HEK293T (cell line): ENCODE results near the gene KIF5A.

Source experiments
- ARNT ChIP-seq: fragments of 450-650 bp; IDR thresholded peaks from 2 replicates; pipeline ENCODE4 v1.6.1; 2017; ENCODE audit warnings: mild to moderate bottlenecking
- BHLHE40 ChIP-seq: fragments of 450-650 bp; IDR thresholded peaks from 2 replicates; pipeline ENCODE4 v1.6.1; 2016; ENCODE audit warnings: mild to moderate bottlenecking, moderate library complexity, borderline replicate concordance
- CTBP1 ChIP-seq: fragments of 450-650 bp; IDR thresholded peaks from 2 replicates; pipeline ENCODE4 v1.6.1; 2016; ENCODE audit warnings: borderline replicate concordance
- FOXA1 ChIP-seq: fragments of 450-650 bp; IDR thresholded peaks from 2 replicates; pipeline ENCODE4 v1.6.1; 2016; ENCODE audit warnings: mild to moderate bottlenecking
- FOXM1 ChIP-seq: fragments of 450-650 bp; IDR thresholded peaks from 2 replicates; pipeline ENCODE4 v1.6.1; 2017; ENCODE audit warnings: mild to moderate bottlenecking, borderline replicate concordance
- HDGF ChIP-seq: fragments of 450-650 bp; IDR thresholded peaks from 2 replicates; pipeline ENCODE4 v1.6.1; 2017; ENCODE audit warnings: antibody characterized with exemption, borderline replicate concordance
- SP1 ChIP-seq: fragments of 450-650 bp; IDR thresholded peaks from 2 replicates; pipeline ENCODE4 v1.6.1; 2017
- TARDBP ChIP-seq: fragments of 450-650 bp; IDR thresholded peaks from 2 replicates; pipeline ENCODE4 v1.6.1; 2016
- ZNF384 ChIP-seq: fragments of 450-650 bp; IDR thresholded peaks from 2 replicates; pipeline ENCODE4 v1.6.1; 2016
- TF ChIP-seq, protein P1 (sequence below): fragments of 450-650 bp; IDR thresholded peaks from 2 replicates; pipeline ENCODE4 v1.6.1; 2016

GRCh38 chr12:57604992-57605810, 55.4 kb downstream of the KIF5A start:
- TF ChIP-seq FOXA1 (no peak), HDGF (no peak), ZNF384 (no peak), FOXM1 (no peak), TARDBP (no peak), SP1 (no peak), ARNT (no peak), BHLHE40 (no peak), CTBP1 (no peak)
- TF ChIP-seq, protein P1, sequence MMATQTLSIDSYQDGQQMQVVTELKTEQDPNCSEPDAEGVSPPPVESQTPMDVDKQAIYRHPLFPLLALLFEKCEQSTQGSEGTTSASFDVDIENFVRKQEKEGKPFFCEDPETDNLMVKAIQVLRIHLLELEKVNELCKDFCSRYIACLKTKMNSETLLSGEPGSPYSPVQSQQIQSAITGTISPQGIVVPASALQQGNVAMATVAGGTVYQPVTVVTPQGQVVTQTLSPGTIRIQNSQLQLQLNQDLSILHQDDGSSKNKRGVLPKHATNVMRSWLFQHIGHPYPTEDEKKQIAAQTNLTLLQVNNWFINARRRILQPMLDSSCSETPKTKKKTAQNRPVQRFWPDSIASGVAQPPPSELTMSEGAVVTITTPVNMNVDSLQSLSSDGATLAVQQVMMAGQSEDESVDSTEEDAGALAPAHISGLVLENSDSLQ, result no peak
